Ovary (tissue), 3 donors: ENCODE data around the gene DMRTB1.

Experiments
- POLR2A ChIP-seq: fragments of 450-650 bp; IDR thresholded peaks from one replicate; pipeline ENCODE4 v1.6.1; 2017; ENCODE audit warnings: antibody characterized with exemption, mild to moderate bottlenecking, moderate library complexity
- TF ChIP-seq, protein P1 (sequence below), 3 donors: fragments of 450-650 bp in 2 of 3; fragments of 200-600 bp in 1 of 3; IDR thresholded peaks; one replicate each; pipeline versions ENCODE4 v1.5.1 to v1.8.0; 2016 to 2022; ENCODE audit warnings: antibody characterized with exemption in 3 of 3, mild to moderate bottlenecking in 1 of 3
- donor health status: DM: no; HTN: no; CAD: no.

DNA sequence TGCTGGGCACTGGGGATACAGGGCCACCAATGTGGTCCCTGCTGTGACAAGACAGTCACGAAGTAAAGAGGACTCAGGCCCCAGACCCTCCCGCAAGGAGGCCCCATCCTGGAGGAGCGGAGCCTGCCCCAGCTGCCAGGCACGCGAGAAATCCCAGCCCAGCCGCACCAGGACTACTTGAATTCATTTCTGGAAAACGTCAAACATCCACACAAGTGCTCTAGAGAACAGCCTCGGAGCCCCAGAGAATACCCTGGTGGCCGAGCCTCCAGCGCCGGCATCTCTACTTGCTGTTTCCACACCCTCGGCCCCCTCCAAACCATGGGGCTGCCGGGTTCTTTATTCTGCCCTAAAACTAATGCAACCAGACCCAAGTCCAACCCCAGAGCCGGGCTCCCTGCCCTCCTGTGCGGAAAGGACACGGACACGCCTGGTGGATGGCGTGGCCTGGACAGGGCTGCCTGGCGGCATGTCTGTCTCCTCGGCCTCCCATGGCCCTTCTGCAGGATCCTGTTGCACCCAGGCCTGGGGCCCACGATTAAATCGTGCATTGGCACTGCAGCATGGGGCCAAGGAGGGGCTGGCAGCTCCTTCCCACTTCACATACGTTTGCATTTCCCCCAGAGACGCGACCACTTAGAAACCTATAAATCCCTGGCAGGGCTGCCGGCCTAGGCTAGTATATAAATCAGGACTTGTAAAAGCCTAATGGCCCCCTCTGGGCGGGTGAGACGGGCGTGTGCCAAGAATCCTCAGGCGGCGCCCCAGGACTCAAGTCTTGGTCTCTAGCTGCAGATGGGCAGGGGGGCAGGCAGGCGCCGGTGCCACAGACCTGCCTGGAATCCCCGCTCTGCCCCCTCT is 41.2 kb downstream of the DMRTB1 start:
- TF ChIP-seq, protein P1, sequence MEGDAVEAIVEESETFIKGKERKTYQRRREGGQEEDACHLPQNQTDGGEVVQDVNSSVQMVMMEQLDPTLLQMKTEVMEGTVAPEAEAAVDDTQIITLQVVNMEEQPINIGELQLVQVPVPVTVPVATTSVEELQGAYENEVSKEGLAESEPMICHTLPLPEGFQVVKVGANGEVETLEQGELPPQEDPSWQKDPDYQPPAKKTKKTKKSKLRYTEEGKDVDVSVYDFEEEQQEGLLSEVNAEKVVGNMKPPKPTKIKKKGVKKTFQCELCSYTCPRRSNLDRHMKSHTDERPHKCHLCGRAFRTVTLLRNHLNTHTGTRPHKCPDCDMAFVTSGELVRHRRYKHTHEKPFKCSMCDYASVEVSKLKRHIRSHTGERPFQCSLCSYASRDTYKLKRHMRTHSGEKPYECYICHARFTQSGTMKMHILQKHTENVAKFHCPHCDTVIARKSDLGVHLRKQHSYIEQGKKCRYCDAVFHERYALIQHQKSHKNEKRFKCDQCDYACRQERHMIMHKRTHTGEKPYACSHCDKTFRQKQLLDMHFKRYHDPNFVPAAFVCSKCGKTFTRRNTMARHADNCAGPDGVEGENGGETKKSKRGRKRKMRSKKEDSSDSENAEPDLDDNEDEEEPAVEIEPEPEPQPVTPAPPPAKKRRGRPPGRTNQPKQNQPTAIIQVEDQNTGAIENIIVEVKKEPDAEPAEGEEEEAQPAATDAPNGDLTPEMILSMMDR (IDR thresholded peaks at IDR 0.05): no peak
- TF ChIP-seq POLR2A: no peak
